H1 (cell line): ENCODE measurements around the gene GEMIN7. TPM values are rescaled to one million over a fixed set of nuclear protein-coding genes. Genes with fewer than 3 reads are reported as not detected.

ENCODE experiments used
- CTCF ChIA-PET: fragments of 300-600 bp; sonication (Branson Sonifier 250); formaldehyde crosslinking; loops from one replicate; lab custom pipeline; 2021; ENCODE audit not compliant: partially characterized antibody; lab: Charles Lee
- POLR2A ChIA-PET: fragments of 300-600 bp; sonication (Branson Sonifier 250); formaldehyde crosslinking; loops from one replicate; lab custom pipeline; 2021; ENCODE audit warnings: inconsistent platforms; ENCODE audit not compliant: partially characterized antibody; lab: Charles Lee
- DNase-seq, 2 experiments: peaks; one replicate each; pipeline versions ENCODE4 v3.0.0 to v3.0.0-alpha.2; 2010 to 2022; ENCODE audit warnings: low spot score in 2 of 2, low read depth in 1 of 2, mixed read lengths in 1 of 2
- FAIRE-seq: peaks from 2 replicates; lab custom pipeline; 2011; peaks lifted over from hg19 to GRCh38; lab: Jason Lieb, UNC
- H2AFZ ChIP-seq: 2 replicates; pipeline ENCODE4 v1.8.1; 2012; ENCODE audit warnings: low read length, inconsistent platforms
- H2AK5ac ChIP-seq: 2 replicates; pipeline ENCODE4 v1.6.1; 2013; ENCODE audit warnings: low read depth, low read length
- H2BK120ac ChIP-seq: replicated peaks from 2 replicates; pipeline ENCODE3; 2013; ENCODE audit warnings: low read depth, low read length, inconsistent platforms
- H2BK12ac ChIP-seq: 2 replicates; pipeline ENCODE4 v1.6.1; 2013; ENCODE audit warnings: low read depth, low read length
- H2BK15ac ChIP-seq: 2 replicates; pipeline ENCODE4 v1.6.1; 2013; ENCODE audit warnings: low read length
- H2BK20ac ChIP-seq: 2 replicates; pipeline ENCODE4 v1.6.1; 2013; ENCODE audit warnings: low read length
- H2BK5ac ChIP-seq: 2 replicates; pipeline ENCODE4 v1.6.1; 2013; ENCODE audit warnings: low read depth, low read length
- H3K14ac ChIP-seq: 2 replicates; pipeline ENCODE4 v1.6.1; 2013; ENCODE audit warnings: inconsistent platforms; ENCODE audit not compliant: insufficient read length
- H3K18ac ChIP-seq: 2 replicates; pipeline ENCODE4 v1.6.1; 2013; ENCODE audit warnings: low read length; ENCODE audit errors: extremely low read depth
- H3K23ac ChIP-seq: 2 replicates; pipeline ENCODE4 v1.6.1; 2013; ENCODE audit warnings: inconsistent platforms; ENCODE audit not compliant: insufficient read length
- H3K23me2 ChIP-seq: 2 replicates; pipeline ENCODE4 v1.6.1; 2013; ENCODE audit warnings: low read depth, low read length
- H3K27ac ChIP-seq: 2 replicates; pipeline ENCODE4 v1.6.1; 2011; ENCODE audit warnings: low read depth, low read length, inconsistent platforms
- H3K27me3 ChIP-seq, 4 experiments: replicated peaks in 1 of 4; 1 replicate in 1 of 4; 2 replicates in 3 of 4; pipeline versions ENCODE4 v1.6.1 to v1.8.1; 2011 to 2013; ENCODE audit warnings: low read length in 3 of 4, mild to moderate bottlenecking in 3 of 4, inconsistent platforms in 2 of 4, mixed read lengths in 2 of 4, moderate library complexity in 1 of 4; ENCODE audit not compliant: control insufficient read depth in 3 of 4, insufficient read depth in 3 of 4; ENCODE audit errors: extremely low read depth in 1 of 4
- H3K36me3 ChIP-seq, 4 experiments: 2 replicates each; pipeline versions ENCODE4 v1.6.1 to v1.8.1; 2011 to 2013; ENCODE audit warnings: mild to moderate bottlenecking in 4 of 4, low read length in 3 of 4, moderate library complexity in 2 of 4, control low read depth in 1 of 4, inconsistent platforms in 1 of 4; ENCODE audit not compliant: insufficient read depth in 4 of 4, control insufficient read depth in 2 of 4
- H3K4ac ChIP-seq: replicated peaks from 2 replicates; pipeline ENCODE3; 2013; ENCODE audit warnings: low read length, low read depth, mixed read lengths, inconsistent platforms; ENCODE audit not compliant: insufficient read length
- H3K4me1 ChIP-seq, 4 experiments: replicated peaks in 1 of 4; 1 replicate in 1 of 4; 2 replicates in 3 of 4; pipeline versions ENCODE4 v1.6.1 to v1.8.1; 2011 to 2013; ENCODE audit warnings: low read length in 3 of 4, inconsistent platforms in 2 of 4, mixed read lengths in 1 of 4; ENCODE audit not compliant: insufficient read depth in 4 of 4, control insufficient read depth in 3 of 4
- H3K4me2 ChIP-seq, 2 experiments: 2 replicates each; pipeline versions ENCODE4 v1.6.1 to v1.8.1; 2011 to 2013; ENCODE audit warnings: low read depth in 2 of 2, low read length in 2 of 2, control low read depth in 1 of 2, inconsistent platforms in 1 of 2, mild to moderate bottlenecking in 1 of 2; ENCODE audit not compliant: insufficient read depth in 1 of 2
- H3K4me3 ChIP-seq, 4 experiments: fragments of 200-600, 300-600 bp in 1 of 4; sonication (generic), shearing (Covaris generic), sonication (Bioruptor Twin) in 1 of 4; 2 replicates each; pipeline versions ENCODE4 v1.5.1 to v1.8.1; 2011 to 2016; ENCODE audit warnings: low read length in 4 of 4, low read depth in 3 of 4, control low read depth in 2 of 4, inconsistent platforms in 2 of 4, mild to moderate bottlenecking in 2 of 4, mixed read lengths in 1 of 4, moderate library complexity in 1 of 4; ENCODE audit not compliant: insufficient read depth in 2 of 4; ENCODE audit errors: extremely low read depth in 1 of 4
- H3K56ac ChIP-seq: replicated peaks from 2 replicates; pipeline ENCODE3; 2013; ENCODE audit warnings: low read depth, mild to moderate bottlenecking, mixed read lengths, low read length, inconsistent platforms; ENCODE audit not compliant: insufficient read length
- H3K79me1 ChIP-seq: 2 replicates; pipeline ENCODE4 v1.6.1; 2013; ENCODE audit warnings: low read depth, low read length, control low read depth
- H3K79me2 ChIP-seq, 2 experiments: 2 replicates each; pipeline versions ENCODE4 v1.6.1 to v1.8.1; 2012 to 2013; ENCODE audit warnings: low read length in 2 of 2, mild to moderate bottlenecking in 2 of 2, inconsistent platforms in 1 of 2; ENCODE audit not compliant: insufficient read depth in 2 of 2, control insufficient read depth in 1 of 2
- H3K9ac ChIP-seq, 4 experiments: replicated peaks in 1 of 4; 1 replicate in 1 of 4; 2 replicates in 3 of 4; pipeline versions ENCODE4 v1.6.1 to v1.8.1; 2011 to 2013; ENCODE audit warnings: low read depth in 3 of 4, low read length in 3 of 4, control low read depth in 2 of 4, mild to moderate bottlenecking in 2 of 4, moderate library complexity in 2 of 4, inconsistent platforms in 1 of 4; ENCODE audit errors: extremely low read depth in 1 of 4
- H3K9me3 ChIP-seq, 2 experiments: 2 replicates each; pipeline versions ENCODE4 v1.6.1 to v1.8.1; 2012 to 2013; ENCODE audit warnings: mild to moderate bottlenecking in 2 of 2, moderate library complexity in 2 of 2, control low read depth in 1 of 2, inconsistent platforms in 1 of 2, low read depth in 1 of 2, low read length in 1 of 2, mixed read lengths in 1 of 2; ENCODE audit not compliant: insufficient read depth in 2 of 2
- H4K20me1 ChIP-seq, 2 experiments: replicated peaks in 1 of 2; 2 replicates each; pipeline versions ENCODE3 to v1.8.1; 2011 to 2013; ENCODE audit warnings: inconsistent platforms in 2 of 2, low read length in 2 of 2, mild to moderate bottlenecking in 1 of 2; ENCODE audit not compliant: insufficient read depth in 2 of 2, control insufficient read depth in 1 of 2
- H4K5ac ChIP-seq: 2 replicates; pipeline ENCODE4 v1.6.1; 2013; ENCODE audit warnings: low read length, low read depth, mixed read lengths, inconsistent platforms; ENCODE audit not compliant: insufficient read length
- H4K8ac ChIP-seq: 2 replicates; pipeline ENCODE4 v1.8.0; 2013; ENCODE audit warnings: mild to moderate bottlenecking, moderate library complexity, low read length, inconsistent platforms; ENCODE audit not compliant: insufficient read depth; ENCODE audit errors: extremely low read depth
- H4K91ac ChIP-seq: replicated peaks from 2 replicates; pipeline ENCODE3; 2013; ENCODE audit warnings: low read length, mixed read lengths, inconsistent platforms; ENCODE audit not compliant: insufficient read length
- ATF3 ChIP-seq: IDR thresholded peaks from 2 replicates; pipeline ENCODE4 v1.6.1; 2011; ENCODE audit warnings: low read depth, mild to moderate bottlenecking, low read length; ENCODE audit not compliant: insufficient read depth
- CBX5 ChIP-seq: fragments of 300-800, 300-1000 bp; sonication (generic); IDR thresholded peaks from 2 replicates; pipeline ENCODE4 v1.7.1; 2016; ENCODE audit warnings: antibody characterized with exemption, low read length, low read depth
- CHD1 ChIP-seq: IDR thresholded peaks from 2 replicates; pipeline ENCODE4 v1.6.1; 2012; ENCODE audit warnings: low read depth, low read length, improper control_type of control experiment
- CREB1 ChIP-seq: IDR thresholded peaks from 2 replicates; pipeline ENCODE4 v1.6.1; 2012; ENCODE audit warnings: inconsistent platforms
- GABPA ChIP-seq: IDR thresholded peaks from 2 replicates; pipeline ENCODE4 v1.6.1; 2011; ENCODE audit warnings: mild to moderate bottlenecking, low read length, moderate library complexity, borderline replicate concordance; ENCODE audit not compliant: insufficient read depth
- MAX ChIP-seq: IDR thresholded peaks from 2 replicates; pipeline ENCODE4 v1.6.1; 2012; ENCODE audit warnings: inconsistent platforms
- NANOG ChIP-seq: IDR thresholded peaks from 2 replicates; pipeline ENCODE4 v1.6.1; 2011; ENCODE audit warnings: low read length, low read depth, mild to moderate bottlenecking, inconsistent platforms; ENCODE audit not compliant: insufficient read depth, poor library complexity, severe bottlenecking
- RAD21 ChIP-seq, 2 experiments: IDR thresholded peaks in 1 of 2; conservative IDR thresholded peaks in 1 of 2; 2 replicates each; pipeline ENCODE4 v1.6.1; 2011; ENCODE audit warnings: low read depth in 2 of 2, low read length in 2 of 2, improper control_type of control experiment in 1 of 2, inconsistent platforms in 1 of 2, mild to moderate bottlenecking in 1 of 2, moderate library complexity in 1 of 2
- RXRA ChIP-seq: IDR thresholded peaks from 2 replicates; pipeline ENCODE4 v1.6.1; 2011; ENCODE audit warnings: low read depth, mild to moderate bottlenecking, low read length, moderate library complexity; ENCODE audit not compliant: insufficient read depth
- SIN3A ChIP-seq, 2 experiments: IDR thresholded peaks in 1 of 2; conservative IDR thresholded peaks in 1 of 2; 2 replicates each; pipeline ENCODE4 v1.6.1; 2011 to 2012; ENCODE audit warnings: low read length in 2 of 2, improper control_type of control experiment in 1 of 2, low read depth in 1 of 2, mild to moderate bottlenecking in 1 of 2
- SIX5 ChIP-seq: IDR thresholded peaks from 2 replicates; pipeline ENCODE4 v1.6.1; 2011; ENCODE audit warnings: mild to moderate bottlenecking, low read depth, low read length
- WGBS, 2 experiments: shearing (Covaris generic) in 1 of 2; methylation state at CpG; one replicate each; pipeline versions ENCODE4 v1.1.6 to v1.1.7; 2013 to 2015; ENCODE audit warnings: low lambda C conversion rate in 2 of 2, mixed read lengths in 2 of 2, inconsistent platforms in 1 of 2, low coverage in 1 of 2, missing lambda C conversion rate in 1 of 2; ENCODE audit not compliant: insufficient replicate concordance in 2 of 2, insufficient coverage in 1 of 2, insufficient read length in 1 of 2; ENCODE audit errors: extremely low coverage in 1 of 2, missing lambda C conversion rate in 1 of 2; 5-methylcytosine and 5-hydroxymethylcytosine counted together
- polyA plus RNA-seq, 7 experiments: library from polyadenylated mRNA; depleted of rRNA in 3 of 7; stranded (reverse) in 5 of 7; unstranded in 2 of 7; fragments of >200 nt in 5 of 7; fragments of 200-250 nt in 2 of 7; gene quantifications; 1 replicate in 5 of 7; 2 replicates in 1 of 7; 4 replicates in 1 of 7; pipeline versions ENCODE4 v1.2.1 to v1.2.3, GENCODE V29; 2011 to 2013; ENCODE audit warnings: missing spikeins in 2 of 7, mixed read lengths in 2 of 7
- total RNA-seq: library from RNA; stranded (reverse); fragmentation: NEBNext Ultra II Directional; extraction: Animal tissue kit (Norgen Biotek cat#: 25700); gene quantifications from 2 replicates; pipeline ENCODE4 v1.2.1, GENCODE V29; 2021

The GEMIN7 gene
- total and polyA plus RNA-seq, 2 of the 8 experiments (the other 6 are each of a cell fraction or from before 2014, with no cell fraction given) = 48.0 to 91.6 TPM

- Histone ChIP-seq H3K14ac (no peak overlapping the region), H3K79me1 (peaks cover 25% of the 10 kb centered on the region), H4K20me1 (peaks cover 22 to 42% of the 10 kb centered on the region in 2 experiments), H3K23me2 (no peaks in the 10 kb centered on the region), H3K9ac (no peak overlapping the region), H3K9me3 (no peaks in the 10 kb centered on the region), H3K4me3 (no peak overlapping the region), H3K4me1 (peaks cover 0 to 10% (median 7%) of the 10 kb centered on the region in 4 experiments; a peak in 6 of 7 replicates), H3K27ac (no peak overlapping the region), H3K79me2 (peaks cover 0 to 53% of the 10 kb centered on the region in 2 experiments; a peak in 2 of 4 replicates), H2BK15ac (no peak overlapping the region), H4K8ac (no peak overlapping the region), H2BK20ac (no peak overlapping the region), H2AFZ (no peak overlapping the region), H3K27me3 (no peaks in the 10 kb centered on the region), H3K23ac (no peak overlapping the region), H2BK5ac (no peak overlapping the region), H2BK120ac (no peak overlapping the region), H3K36me3 (no peaks in the 10 kb centered on the region), H4K5ac (no peak overlapping the region), H2AK5ac (no peak overlapping the region), H3K18ac (no peak overlapping the region; the same call in 1 of the 2 replicates), H3K56ac (no peak overlapping the region), H3K4ac (no peak overlapping the region), H3K4me2 (no peak overlapping the region), H4K91ac (no peak overlapping the region), H2BK12ac (no peak overlapping the region)
- FAIRE-seq (peak; percentile 95), DNase-seq (peak; percentile 56 to 96)
- WGBS, 2 experiments = 65% methylated on average over 12 of the region's 12 CpGs; no CpG with 5 or more reads in 1 of the 2 experiments
- CTCF ChIA-PET = interaction anchor here (0.5 to 6.1 kb wide), 29 partner anchors 11 to 427 kb away, joined by 3 to 73 read pairs (median 4); partner anchors contain the start of genes CLASRP and PPP1R37
- POLR2A ChIA-PET = interaction anchor here (1.0 to 4.3 kb wide), 8 partner anchors 10 to 87 kb away, joined by 3 to 21 read pairs (median 4); partner anchors contain the start of genes CLASRP and PPP1R37
- TF ChIP-seq ATF3 (no peak), GABPA (peak; percentile 78; the same call in 1 of the 2 replicates), CREB1 (peak; percentile 44; the same call in 1 of the 2 replicates), SIN3A (conservative IDR thresholded peaks at IDR 0.05 in 1 of 2, IDR thresholded peaks at IDR 0.05 in 1 of 2; ENCODE audit: low read depth in 1 of 2, low read length in 2 of 2) (0 out of 4 replicates have a peak, but pooled peaks of 1 of the 2 experiments have one; percentile 58), CHD1 (no peak), RAD21 (IDR thresholded peaks at IDR 0.05 in 1 of 2, conservative IDR thresholded peaks at IDR 0.05 in 1 of 2; ENCODE audit: low read depth in 2 of 2, low read length in 2 of 2) (peak; percentile 78 to 86), SIX5 (no peak), RXRA (no peak), CBX5 (no peak), MAX (peak; percentile 78), NANOG (no peak)
Observed at GRCh38 chr19:45125975-45126493, 47.0 kb downstream of the GEMIN7 start.
